OCI-LY3 (cell line): ENCODE results near the gene CECR2.

Experiments
- H2AFZ ChIP-seq: fragments of 200-600, 300-600 bp; shearing (Covaris generic); 2 replicates; pipeline ENCODE4 v1.6.0; 2014; ENCODE audit warnings: antibody characterized with exemption, low read depth, low read length
- H3K27ac ChIP-seq: fragments of 200-600, 300-600 bp; sonication (generic); 2 replicates; pipeline ENCODE4 v1.5.1; 2014; ENCODE audit warnings: mild to moderate bottlenecking, low read length, moderate library complexity, mixed read lengths
- H3K27me3 ChIP-seq: fragments of 200-600, 300-600 bp; sonication (generic); 2 replicates; pipeline ENCODE4 v1.6.1; 2014; ENCODE audit warnings: low read depth, low read length, mixed read lengths
- H3K36me3 ChIP-seq: fragments of 200-600, 300-600 bp; sonication (generic); replicated peaks from 2 replicates; pipeline ENCODE3; 2014; ENCODE audit warnings: low read depth, low read length, mixed read lengths
- H3K4me1 ChIP-seq: fragments of 300-600, 200-600 bp; sonication (generic); 2 replicates; pipeline ENCODE4 v1.6.1; 2014; ENCODE audit warnings: low read length, mixed read lengths
- H3K4me2 ChIP-seq: fragments of 200-600, 300-600 bp; sonication (generic); 2 replicates; pipeline ENCODE4 v1.6.1; 2014; ENCODE audit warnings: low read length, mixed read lengths
- H3K4me3 ChIP-seq: fragments of 300-600, 200-600 bp; sonication (generic); 2 replicates; pipeline ENCODE4 v1.5.1; 2014; ENCODE audit warnings: antibody characterized with exemption, mild to moderate bottlenecking, low read length, moderate library complexity
- H3K79me2 ChIP-seq: fragments of 300-600, 200-600 bp; shearing (Covaris generic); 2 replicates; pipeline ENCODE4 v1.6.1; 2014; ENCODE audit warnings: mild to moderate bottlenecking, low read length, mixed read lengths
- H3K9ac ChIP-seq: fragments of 300-600, 200-600 bp; shearing (Covaris generic); 2 replicates; pipeline ENCODE4 v1.6.0; 2014; ENCODE audit warnings: mild to moderate bottlenecking, low read length, moderate library complexity
- H3K9me3 ChIP-seq: fragments of 200-600, 300-600 bp; shearing (Covaris generic); 2 replicates; pipeline ENCODE4 v1.6.1; 2014; ENCODE audit warnings: low read length, mixed read lengths; ENCODE audit not compliant: insufficient read depth
- H4K20me1 ChIP-seq: fragments of 200-600, 300-600 bp; sonication (generic); 2 replicates; pipeline ENCODE4 v1.6.1; 2016; ENCODE audit warnings: low read length, mixed read lengths; ENCODE audit not compliant: insufficient read depth
- EZH2phosphoT487 ChIP-seq: fragments of 200-600 bp; shearing (Covaris generic); IDR thresholded peaks from 2 replicates; pipeline ENCODE4 v1.6.1; 2018; ENCODE audit warnings: antibody characterized with exemption, mixed run types, low read depth
- TF ChIP-seq, protein P1 (sequence below): fragments of 200-600, 300-600 bp; sonication (generic); IDR thresholded peaks from 2 replicates; pipeline ENCODE4 v1.5.1; 2014; ENCODE audit warnings: antibody characterized with exemption, low read length, low read depth

CECR2 gene

DNA sequence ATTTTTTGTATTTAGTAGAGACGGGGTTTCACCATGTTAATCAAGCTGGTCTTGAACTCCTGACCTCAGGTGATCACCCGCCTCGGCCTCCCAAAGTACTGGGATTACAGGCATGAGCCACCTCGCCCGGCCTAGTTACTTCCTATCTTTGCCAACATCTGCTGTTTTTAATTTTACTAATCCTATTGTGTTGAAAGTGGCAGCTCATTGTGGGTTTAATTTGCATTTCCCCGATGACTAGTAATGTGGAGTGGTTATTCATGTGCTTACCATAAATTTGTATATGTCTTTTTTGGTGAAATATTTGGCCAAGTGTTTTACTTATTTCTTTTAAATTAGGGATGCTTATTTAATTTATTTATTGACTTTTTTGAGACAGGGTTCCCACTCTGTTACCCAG is 119.8 kb downstream of the CECR2 start:
- no peak overlapping the region for H3K4me2 ChIP-seq
- no peaks in the 10 kb centered on the region for H3K9me3 ChIP-seq
- H3K79me2 ChIP-seq: no peaks in the 10 kb centered on the region
- H3K36me3 ChIP-seq: no peaks in the 10 kb centered on the region
- no peak overlapping the region for H2AFZ ChIP-seq
- no peaks in the 10 kb centered on the region for H4K20me1 ChIP-seq
- H3K9ac ChIP-seq: no peak overlapping the region
- no peaks in the 10 kb centered on the region for H3K27me3 ChIP-seq
- peaks cover 15% of the 10 kb centered on the region for H3K4me1 ChIP-seq
- TF ChIP-seq, protein P1, sequence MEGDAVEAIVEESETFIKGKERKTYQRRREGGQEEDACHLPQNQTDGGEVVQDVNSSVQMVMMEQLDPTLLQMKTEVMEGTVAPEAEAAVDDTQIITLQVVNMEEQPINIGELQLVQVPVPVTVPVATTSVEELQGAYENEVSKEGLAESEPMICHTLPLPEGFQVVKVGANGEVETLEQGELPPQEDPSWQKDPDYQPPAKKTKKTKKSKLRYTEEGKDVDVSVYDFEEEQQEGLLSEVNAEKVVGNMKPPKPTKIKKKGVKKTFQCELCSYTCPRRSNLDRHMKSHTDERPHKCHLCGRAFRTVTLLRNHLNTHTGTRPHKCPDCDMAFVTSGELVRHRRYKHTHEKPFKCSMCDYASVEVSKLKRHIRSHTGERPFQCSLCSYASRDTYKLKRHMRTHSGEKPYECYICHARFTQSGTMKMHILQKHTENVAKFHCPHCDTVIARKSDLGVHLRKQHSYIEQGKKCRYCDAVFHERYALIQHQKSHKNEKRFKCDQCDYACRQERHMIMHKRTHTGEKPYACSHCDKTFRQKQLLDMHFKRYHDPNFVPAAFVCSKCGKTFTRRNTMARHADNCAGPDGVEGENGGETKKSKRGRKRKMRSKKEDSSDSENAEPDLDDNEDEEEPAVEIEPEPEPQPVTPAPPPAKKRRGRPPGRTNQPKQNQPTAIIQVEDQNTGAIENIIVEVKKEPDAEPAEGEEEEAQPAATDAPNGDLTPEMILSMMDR: no peak
- TF ChIP-seq EZH2phosphoT487: no peak
- no peak overlapping the region for H3K4me3 ChIP-seq
- H3K27ac ChIP-seq: no peak overlapping the region

DNA sequence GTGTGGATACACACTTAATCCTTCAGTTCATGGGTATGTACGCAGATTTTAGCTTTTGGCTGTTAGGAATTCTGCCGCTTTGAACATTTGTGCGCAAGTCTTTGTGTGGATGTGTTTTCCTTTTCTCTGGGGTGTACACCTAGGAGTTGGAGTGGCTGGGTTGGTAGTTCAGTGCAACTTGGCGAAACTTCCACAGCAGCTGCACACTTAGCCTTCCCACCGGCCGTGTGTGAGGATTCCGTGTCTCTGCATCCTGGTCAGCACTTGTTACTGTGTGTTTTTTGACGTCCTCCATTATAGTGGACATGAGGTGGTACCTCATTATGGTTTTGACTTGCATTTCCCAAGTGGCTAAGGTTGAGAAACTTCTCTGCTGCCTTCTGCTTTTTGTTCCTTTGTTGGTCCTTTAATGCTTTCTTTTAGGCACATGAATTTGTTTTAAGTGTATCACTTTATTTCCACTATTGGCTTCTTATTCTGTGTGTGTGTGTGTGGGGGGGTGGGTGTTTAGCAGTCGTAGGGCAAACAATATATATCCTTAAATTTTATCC is 121.9 kb downstream of the CECR2 start:
- no peak for TF ChIP-seq EZH2phosphoT487
- TF ChIP-seq, protein P1: no peak
- Histone ChIP-seq H3K79me2 (no peaks in the 10 kb centered on the region), H3K9ac (no peak overlapping the region), H3K9me3 (no peaks in the 10 kb centered on the region), H2AFZ (no peak overlapping the region), H3K4me3 (no peak overlapping the region), H3K4me2 (no peak overlapping the region), H3K27me3 (no peaks in the 10 kb centered on the region), H3K27ac (no peak overlapping the region), H3K36me3 (no peaks in the 10 kb centered on the region), H4K20me1 (no peaks in the 10 kb centered on the region), H3K4me1 (peaks cover 14% of the 10 kb centered on the region)

DNA sequence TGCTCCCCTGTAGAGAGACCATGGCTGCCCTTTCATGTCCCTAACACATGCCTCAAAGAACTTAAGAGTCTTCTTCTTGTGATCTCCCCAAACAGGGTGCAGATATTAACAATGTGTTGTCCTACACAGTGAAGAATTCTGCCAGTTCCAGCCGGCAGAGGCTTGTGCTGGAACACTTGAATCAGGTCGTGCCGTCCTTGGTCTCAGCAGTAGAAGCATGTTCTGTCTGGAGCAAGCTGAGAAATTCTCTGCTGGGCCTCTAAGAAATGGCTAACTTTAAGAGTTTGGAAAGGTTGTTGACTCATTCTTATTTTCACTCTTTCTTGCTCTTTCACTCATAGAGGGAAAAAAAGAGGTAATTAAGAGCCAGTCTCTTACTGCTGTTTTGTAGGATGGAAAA is 123.0 kb downstream of the CECR2 start:
- no peaks in the 10 kb centered on the region for H3K9me3 ChIP-seq
- no peaks in the 10 kb centered on the region for H3K27me3 ChIP-seq
- H4K20me1 ChIP-seq: no peaks in the 10 kb centered on the region
- no peak overlapping the region for H3K27ac ChIP-seq
- TF ChIP-seq, protein P1: no peak
- TF ChIP-seq EZH2phosphoT487: no peak
- no peaks in the 10 kb centered on the region for H3K36me3 ChIP-seq
- peaks cover 20% of the 10 kb centered on the region for H3K4me1 ChIP-seq
- H3K4me3 ChIP-seq: no peak overlapping the region
- no peak overlapping the region for H3K9ac ChIP-seq
- H2AFZ ChIP-seq: no peak overlapping the region
- H3K79me2 ChIP-seq: no peaks in the 10 kb centered on the region
- H3K4me2 ChIP-seq: no peak overlapping the region

DNA sequence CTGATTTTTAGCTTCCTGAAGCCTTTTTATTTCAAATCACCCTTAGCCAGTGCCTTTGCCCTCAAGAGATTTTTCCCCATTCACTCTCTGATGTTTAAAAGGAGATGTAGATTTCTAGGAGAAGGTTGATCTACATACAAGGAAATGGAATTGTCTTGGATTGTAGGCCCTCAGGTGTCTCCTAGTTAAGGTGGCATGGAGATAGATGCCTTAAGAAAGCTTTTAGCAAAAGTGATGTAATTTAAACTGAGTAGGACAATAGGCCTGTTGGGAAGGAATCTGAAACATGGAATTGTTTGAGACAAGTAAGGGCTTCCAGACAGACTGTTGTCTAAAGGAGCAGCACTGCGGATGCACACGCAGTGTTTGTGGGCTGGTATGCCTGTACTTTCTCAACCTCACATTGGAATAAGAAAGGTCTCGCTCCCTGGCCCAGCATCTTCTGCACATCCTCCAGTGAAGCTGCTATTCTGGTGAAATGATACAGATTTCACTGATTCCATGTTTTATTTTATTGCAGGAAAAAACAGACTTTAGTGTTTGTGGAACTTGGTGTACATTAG is 124.2 kb downstream of the CECR2 start:
- Histone ChIP-seq H2AFZ (no peak overlapping the region), H3K4me1 (peaks cover 22% of the 10 kb centered on the region), H3K9me3 (no peaks in the 10 kb centered on the region), H3K4me3 (no peak overlapping the region), H3K9ac (no peak overlapping the region), H3K36me3 (no peaks in the 10 kb centered on the region), H3K27me3 (no peaks in the 10 kb centered on the region), H3K79me2 (no peaks in the 10 kb centered on the region), H4K20me1 (no peaks in the 10 kb centered on the region), H3K27ac (no peak overlapping the region), H3K4me2 (no peak overlapping the region)
- no peak for TF ChIP-seq EZH2phosphoT487
- TF ChIP-seq, protein P1: no peak
